ENCODE measurements around the gene SEC23A.
"Not testable (repeated sequence)": the region's sequence is repeated elsewhere in the genome, so short reads cannot be mapped to it uniquely, and the experiment has no call there.

The SEC23A gene

DNA sequence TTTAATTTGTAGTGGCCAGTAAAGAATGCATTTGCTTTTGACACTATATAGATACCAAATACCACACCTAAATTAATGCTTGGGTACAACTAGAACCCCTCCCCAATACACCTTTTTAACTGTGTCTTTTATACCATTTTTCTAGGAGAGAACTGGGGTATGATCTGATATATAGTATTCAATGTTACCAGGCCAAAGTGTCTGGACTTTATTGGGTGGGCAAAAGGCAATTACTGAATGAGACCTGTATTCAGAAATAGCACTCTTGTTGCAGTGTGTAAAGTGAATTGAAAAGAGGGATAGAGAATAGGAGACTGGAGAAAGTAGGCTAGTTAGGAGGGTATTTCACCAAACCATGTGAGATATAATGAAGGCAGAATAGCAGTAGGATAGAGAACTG is 74.4 kb downstream of the SEC23A start:
- DNase-seq = no peak

- DNase-seq = no peak
Measured at GRCh38 chr14:39025810-39026627, 77.0 kb downstream of the SEC23A start.

DNA sequence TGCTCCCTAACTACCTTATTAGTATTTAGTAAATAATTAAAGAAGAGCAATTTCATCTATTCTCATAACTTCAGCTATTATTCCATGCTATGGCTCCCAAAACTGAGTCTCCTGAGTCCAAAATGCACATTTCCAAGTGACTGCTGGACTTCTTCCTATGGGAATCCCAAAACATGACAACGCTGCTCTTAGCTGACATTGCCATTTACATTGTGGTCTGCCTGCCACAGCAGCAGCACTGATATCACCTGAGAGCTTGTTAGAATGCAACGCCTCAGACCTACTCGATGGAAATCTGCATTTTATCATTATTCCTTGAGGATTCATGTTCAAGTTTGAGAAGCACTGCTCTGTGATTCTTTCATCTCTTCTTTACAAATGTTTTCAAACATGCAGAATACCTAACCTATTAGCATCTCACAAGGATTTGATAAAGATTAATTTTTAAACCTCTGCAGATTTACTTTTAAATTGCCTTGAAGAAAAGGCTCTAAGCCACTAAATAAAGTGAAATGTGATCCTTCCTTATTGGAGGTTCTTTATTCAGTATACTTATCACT is 77.7 kb downstream of the SEC23A start:
- DNase-seq = no peak

GRCh38 chr14:39023939-39024871 is 78.8 kb downstream of the SEC23A start:
- no peak for DNase-seq

- not testable (repeated sequence) for DNase-seq
Measured at GRCh38 chr14:39017096-39018016, 85.7 kb downstream of the SEC23A start.

DNA sequence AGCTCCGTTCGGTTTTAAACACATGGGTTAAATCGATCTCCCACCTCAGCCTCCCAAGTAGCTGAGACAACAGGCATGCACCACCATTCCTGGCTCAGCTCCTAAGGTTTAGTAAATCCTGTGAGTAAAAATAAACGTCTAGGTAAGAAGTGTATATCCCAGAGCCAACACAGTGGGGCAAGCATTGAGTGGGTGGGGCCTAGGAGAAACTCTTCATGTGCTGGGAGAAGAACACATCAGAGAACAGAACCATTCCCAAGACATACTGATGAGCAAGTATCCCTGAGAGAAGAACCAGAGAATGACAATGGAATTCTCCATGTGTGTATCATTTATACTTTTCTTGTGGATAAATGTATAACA is 86.3 kb downstream of the SEC23A start:
- DNase-seq = no peak

- no peak for DNase-seq
Measured at GRCh38 chr14:39015964-39016577, 87.0 kb downstream of the SEC23A start.

- DNase-seq = no peak
Measured at GRCh38 chr14:39015360-39015961, 87.6 kb downstream of the SEC23A start.

- no peak for DNase-seq
Measured at GRCh38 chr14:39014460-39014859, 88.6 kb downstream of the SEC23A start.

- not testable (repeated sequence) for DNase-seq
Measured at GRCh38 chr14:39008965-39009364, 94.1 kb downstream of the SEC23A start.

GRCh38 chr14:39006721-39007410 is 96.2 kb downstream of the SEC23A start:
- no peak for DNase-seq

DNA sequence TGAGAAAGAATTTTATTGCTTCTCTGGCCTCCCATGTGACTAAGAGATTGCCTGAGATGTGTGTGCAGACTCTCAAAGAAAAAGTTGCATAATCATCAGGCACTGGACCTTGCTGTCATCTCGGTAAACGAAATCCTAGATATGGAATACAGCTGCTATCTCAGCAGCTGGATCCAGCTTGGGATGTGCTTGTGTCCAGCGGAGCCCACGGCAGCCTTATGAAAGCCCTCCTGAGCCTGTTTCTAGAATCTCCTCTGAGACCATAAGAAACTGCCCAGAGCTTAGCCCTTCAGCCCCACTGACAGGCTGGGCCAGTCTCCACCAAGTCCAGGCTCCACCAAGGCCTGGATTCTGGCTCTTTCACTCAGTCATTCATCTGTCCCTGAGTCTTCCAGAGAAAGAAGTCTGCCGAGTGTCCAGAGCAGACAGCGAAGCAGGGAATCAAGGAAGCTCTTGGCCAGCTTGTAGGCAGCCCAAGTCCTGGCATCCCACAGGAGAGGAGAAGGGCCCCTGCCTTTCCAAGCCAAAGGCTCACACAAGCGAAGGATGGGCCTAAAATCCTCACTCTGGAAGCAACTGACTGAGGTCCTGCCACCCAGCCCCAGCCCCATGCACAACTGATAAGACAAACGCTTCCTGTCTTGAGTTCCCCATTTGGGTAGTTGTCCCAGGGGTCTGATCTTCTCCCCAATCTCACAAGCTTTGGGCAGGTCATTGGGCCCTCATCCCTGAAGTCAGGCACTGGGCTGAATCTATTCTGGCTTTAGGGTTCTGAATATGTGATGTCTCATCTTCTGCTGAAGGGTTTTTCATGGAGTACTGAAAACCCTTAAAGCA is 97.8 kb downstream of the SEC23A start:
- no peak for DNase-seq

DNA sequence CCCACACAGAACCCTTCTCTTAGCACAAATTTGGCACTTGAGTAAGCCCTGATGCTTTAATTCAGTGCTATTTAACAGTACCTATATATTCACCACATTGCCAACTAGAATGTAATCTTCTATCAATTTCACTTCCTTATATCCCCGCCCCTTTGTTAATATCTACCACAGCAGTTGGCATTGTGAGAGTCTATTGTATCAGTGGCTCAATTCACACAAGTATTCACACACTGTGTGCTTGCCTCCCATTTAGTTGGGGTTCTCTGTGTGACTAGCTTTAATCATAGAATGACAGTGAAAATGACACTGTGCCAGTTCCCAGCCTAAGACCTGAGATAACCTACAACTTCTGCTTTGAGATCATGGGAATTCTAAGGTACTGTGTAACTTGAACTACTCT is 103.1 kb downstream of the SEC23A start:
- DNase-seq = no peak

DNA sequence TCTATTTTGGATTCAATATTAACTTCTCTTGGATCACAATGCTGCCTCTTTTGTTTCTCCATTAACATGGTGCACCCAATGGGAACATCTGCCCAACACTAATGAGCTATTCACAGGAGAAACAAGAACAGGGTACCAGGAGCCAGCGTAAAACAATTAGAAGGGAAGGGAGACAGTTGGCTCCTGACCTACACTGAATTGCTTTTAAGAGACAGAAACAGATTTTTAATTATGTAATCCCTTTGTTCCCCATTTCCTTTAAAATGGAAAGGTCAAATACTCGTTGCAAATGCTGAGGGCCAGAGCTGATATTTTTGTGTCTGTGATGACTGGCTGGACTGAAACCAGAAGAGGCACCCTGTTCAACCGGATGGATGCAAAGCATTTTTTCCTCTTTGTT is 108.3 kb downstream of the SEC23A start:
- DNase-seq = no peak

DNA sequence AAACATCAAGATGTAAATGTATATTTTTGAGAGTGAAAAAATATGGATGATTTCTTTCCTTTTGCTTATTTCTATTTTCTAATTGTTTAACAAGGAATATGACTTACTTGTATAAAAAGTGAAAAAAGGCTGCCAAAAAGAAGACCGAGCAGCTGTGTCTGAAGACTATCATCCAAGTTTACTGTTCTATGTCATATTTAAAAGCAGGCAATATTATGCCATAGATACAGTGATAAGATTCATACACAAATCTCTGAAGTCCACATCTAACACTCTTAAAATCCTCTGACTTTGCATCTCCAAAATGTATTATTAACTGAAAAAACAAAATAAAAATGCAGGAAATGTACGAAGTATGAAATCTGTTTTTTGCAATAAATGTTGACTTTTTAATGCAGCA is 109.1 kb downstream of the SEC23A start:
- no peak for DNase-seq

DNA sequence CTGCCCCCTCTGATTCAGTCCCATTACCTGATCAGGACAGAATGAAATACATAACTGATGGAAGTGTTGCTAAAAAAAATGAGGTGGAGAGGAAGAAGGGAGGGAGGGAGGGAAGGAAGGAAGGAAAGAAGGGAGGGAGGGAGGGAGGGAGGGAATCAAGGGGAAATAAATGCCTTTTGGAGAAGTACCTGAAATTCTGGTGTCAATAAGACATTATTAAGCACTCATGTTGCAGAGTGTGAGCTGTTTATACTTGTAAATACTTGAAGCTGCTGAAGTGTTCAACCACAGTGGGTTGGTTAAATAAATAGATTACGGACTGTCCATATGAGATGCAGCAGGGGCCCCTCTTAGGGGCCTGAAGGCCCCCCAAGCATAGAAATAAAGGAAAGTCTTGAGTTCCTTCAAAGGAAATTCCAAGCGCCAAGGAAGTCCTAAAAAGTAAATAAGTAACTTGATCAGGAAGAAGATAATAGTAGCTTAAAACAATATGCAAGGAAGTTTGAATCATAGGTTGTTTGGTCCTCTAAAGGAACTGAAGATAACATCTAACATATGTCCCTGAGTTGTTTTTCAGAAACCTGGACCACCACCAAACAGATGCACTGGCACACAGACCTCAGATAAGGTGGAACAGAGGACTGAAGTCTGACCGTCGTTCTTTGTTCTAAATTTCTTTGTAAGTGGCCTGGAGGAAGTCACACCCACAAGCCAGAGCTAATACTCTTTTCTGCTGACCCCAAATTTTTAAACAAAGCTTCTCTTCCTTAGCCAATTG is 110.8 kb downstream of the SEC23A start:
- DNase-seq = no peak

DNA sequence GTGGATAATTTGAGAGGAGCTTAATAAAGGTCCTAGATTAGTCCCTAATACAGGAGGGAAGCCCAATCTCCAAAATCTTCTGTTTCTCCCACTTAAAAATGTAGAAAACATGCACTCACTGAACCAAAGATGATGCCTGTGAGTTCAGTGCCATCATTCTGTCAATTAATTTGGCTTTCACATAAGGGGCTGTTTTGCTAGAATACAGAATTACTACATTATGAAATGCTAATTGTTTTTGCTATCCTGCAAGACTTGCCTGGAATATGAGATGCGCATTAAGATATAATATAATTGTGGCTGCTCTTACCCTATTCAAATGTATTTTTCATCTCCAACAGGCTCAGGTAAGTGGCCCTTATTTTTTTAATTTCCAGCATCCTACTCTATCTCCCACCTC is 111.7 kb downstream of the SEC23A start:
- no peak for DNase-seq

DNA sequence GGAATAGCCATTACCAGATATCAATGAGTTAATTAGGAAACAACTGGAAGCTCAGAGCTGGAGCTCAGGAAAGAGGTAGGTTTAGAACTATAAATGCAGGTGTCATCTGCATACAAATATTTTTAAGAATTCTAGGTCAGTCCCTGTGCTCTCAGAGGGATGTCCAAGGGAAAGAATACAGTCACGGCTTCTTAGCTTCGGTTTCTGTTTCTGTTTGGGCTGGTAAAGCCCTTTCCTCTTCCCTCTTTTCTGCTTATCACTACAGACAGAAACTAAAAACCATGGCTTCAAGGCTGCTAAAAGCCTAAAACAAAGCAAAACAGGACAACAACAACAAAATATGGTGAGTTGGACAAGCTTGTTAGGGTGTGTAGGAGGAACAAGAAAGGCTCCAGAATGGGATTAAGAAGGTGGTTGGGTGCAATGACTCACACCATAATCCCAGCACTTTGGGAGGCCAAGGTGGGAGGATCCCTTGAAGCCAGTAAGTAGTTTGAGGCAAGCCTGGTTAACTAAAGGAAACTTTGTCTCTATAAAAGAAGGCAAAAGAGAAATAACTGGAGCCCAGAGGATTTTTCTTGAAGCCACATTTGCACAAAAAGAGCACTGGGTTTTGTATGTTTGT is 113.0 kb downstream of the SEC23A start:
- no peak for DNase-seq

GRCh38 chr14:38987781-38988180 is 115.3 kb downstream of the SEC23A start:
- no peak for DNase-seq

Data from femur (tissue), 1 donor.